ENCODE results near the gene MOB3A.

DNA sequence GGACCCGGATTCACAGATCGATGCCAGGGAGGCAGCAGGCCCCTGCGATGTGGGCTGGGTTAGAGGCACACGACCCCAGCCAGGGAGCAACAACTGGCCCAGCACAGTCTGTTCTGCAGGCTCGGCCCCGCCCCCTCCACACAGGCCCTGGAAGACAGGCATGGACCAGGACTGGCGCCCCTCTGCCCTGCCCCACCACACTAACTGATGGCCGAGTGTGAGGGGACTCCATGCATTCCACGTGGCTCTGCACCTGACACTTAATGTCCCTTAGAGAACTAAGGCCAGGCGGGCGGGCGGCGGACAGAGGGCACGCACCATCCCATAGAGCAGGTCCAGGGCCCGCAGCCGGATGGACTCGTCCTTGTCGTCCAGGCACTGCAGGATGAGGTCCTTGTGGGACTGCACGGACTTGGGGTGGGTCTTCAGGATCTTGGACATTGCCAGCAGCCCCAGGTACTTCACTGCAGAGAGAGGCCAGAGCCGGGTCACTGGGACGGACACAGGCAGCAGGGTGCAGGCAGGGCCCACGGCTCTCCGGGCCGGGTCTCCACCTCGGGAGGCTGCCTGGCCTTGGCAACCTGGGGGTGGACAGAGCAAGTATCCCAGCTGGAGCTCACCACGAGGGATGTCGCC lies 25.4 kb upstream of the MOB3A start:
- TF ChIP-seq, protein P1, sequence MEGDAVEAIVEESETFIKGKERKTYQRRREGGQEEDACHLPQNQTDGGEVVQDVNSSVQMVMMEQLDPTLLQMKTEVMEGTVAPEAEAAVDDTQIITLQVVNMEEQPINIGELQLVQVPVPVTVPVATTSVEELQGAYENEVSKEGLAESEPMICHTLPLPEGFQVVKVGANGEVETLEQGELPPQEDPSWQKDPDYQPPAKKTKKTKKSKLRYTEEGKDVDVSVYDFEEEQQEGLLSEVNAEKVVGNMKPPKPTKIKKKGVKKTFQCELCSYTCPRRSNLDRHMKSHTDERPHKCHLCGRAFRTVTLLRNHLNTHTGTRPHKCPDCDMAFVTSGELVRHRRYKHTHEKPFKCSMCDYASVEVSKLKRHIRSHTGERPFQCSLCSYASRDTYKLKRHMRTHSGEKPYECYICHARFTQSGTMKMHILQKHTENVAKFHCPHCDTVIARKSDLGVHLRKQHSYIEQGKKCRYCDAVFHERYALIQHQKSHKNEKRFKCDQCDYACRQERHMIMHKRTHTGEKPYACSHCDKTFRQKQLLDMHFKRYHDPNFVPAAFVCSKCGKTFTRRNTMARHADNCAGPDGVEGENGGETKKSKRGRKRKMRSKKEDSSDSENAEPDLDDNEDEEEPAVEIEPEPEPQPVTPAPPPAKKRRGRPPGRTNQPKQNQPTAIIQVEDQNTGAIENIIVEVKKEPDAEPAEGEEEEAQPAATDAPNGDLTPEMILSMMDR (IDR thresholded peaks at IDR 0.05), result no peak
- TF ChIP-seq EZH2phosphoT487 (IDR thresholded peaks at IDR 0.05), result no peak

Measured in neural progenitor cell (in vitro differentiated cells).